GM12874 (cell line): ENCODE data around the gene PTPN23.

Experiments used
- CTCF ChIP-seq: IDR thresholded peaks from 2 replicates; pipeline ENCODE4 v1.5.1; 2011; ENCODE audit warnings: low read depth, mild to moderate bottlenecking, control low read depth, low read length, moderate library complexity; ENCODE audit not compliant: insufficient read depth

Gene PTPN23

GRCh38 chr3:47430606-47431005 lies 49.8 kb downstream of the PTPN23 start:
- no peak for TF ChIP-seq CTCF

GRCh38 chr3:47431225-47431624 lies 50.4 kb downstream of the PTPN23 start:
- TF ChIP-seq CTCF = no peak

GRCh38 chr3:47432673-47433072 lies 51.9 kb downstream of the PTPN23 start:
- TF ChIP-seq CTCF = no peak

GRCh38 chr3:47433796-47434195 lies 53.0 kb downstream of the PTPN23 start:
- TF ChIP-seq CTCF = no peak

GRCh38 chr3:47434849-47435248 lies 54.0 kb downstream of the PTPN23 start:
- TF ChIP-seq CTCF = no peak

GRCh38 chr3:47436180-47436579 lies 55.4 kb downstream of the PTPN23 start:
- no peak for TF ChIP-seq CTCF

- TF ChIP-seq CTCF = 0 out of 2 replicates have a peak, but pooled peaks have one; percentile 13
Observed at GRCh38 chr3:47440131-47440530, 59.3 kb downstream of the PTPN23 start.
